G401 (cell line): ENCODE measurements around the gene OLFML2A. TPM values are rescaled to one million over a fixed set of nuclear protein-coding genes. Genes with fewer than 3 reads are reported as not detected.
A peak's percentile ranks its signal among the peaks of the same experiment; 100 is the strongest.

Experiments used
- DNase-seq: peaks from one replicate; pipeline ENCODE4 v3.0.0-alpha.2; 2015; ENCODE audit warnings: low spot score
- in situ Hi-C: cut with HindIII; loops from 2 replicates; pipeline ENCODE4 v1.10.0; 2016; ENCODE audit warnings: low sequenced_read_pairs, mixed read lengths
- total RNA-seq: library from RNA; depleted of rRNA; stranded (reverse); fragments of >200 nt; shearing (Covaris generic); gene quantifications from 2 replicates; pipeline ENCODE4 v1.2.3, GENCODE V29; 2014

OLFML2A gene
- total RNA-seq, 1 experiment from 2014 or later = 12.0 TPM

DNA sequence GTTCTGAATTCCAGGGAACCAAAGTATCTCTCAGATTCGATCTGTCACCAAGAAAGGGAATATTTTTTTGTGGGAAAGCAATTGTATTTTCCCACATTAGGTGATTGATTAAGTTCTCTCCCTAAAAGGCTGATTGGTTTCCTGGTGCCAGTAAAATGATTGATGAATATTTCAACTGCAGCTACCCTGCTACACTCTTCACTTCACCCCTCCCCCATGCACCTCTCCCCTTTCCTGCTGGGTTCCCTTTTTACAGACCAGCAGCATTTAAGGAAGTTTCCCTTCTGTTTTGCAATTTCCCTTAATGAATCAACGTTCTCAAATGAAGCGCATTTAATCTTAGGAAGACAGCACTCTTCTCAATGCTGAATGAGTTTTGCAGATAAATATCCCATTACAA, 18.9 kb upstream of the OLFML2A start:
- no peak for DNase-seq
- in situ Hi-C loops = loop anchor here (25.0 kb wide), 1 partner anchor 129 kb away; no protein-coding TSS in a partner anchor

DNA sequence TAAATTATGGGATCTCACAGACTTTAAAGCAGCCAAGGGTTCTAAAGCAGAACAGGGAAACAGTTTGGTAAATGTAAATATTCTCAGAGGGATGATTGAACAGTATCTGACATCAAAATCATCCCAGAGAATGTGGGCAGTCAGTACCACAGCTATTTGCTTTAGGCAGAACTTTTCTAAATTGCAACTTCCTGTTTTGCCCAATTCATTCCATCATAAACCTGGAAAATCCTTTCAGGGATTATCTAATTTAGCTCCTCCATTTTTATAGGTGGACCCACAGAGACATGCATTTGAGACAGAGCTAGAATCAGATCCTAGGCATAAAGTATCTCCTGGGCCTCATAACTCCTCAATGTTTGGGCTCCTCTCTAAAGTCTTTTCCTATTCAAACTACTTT, 18.2 kb upstream of the OLFML2A start:
- in situ Hi-C loops = loop anchor here (25.0 kb wide), 1 partner anchor 129 kb away; no protein-coding TSS in a partner anchor

DNA sequence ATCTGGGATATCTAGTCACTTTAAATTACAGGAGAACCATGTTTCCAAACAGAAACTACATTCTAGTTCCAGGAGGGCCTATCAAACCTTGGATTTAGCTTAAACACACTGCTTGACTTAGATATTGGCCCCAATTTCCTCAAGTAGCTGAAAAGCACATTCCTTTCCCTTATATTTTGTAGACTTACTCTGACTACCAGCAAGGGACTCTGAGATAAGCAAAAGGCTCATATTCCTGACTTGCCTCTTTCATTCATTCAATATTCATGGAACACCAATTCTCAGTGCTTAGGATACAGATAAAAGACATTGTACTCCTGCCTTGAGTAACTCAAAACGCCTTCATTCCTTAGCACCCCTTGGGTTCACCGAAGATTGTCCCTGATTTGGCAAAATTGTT, 17.6 kb upstream of the OLFML2A start:
- no peak for DNase-seq
- in situ Hi-C loops = loop anchor here (25.0 kb wide), 1 partner anchor 128 kb away; no protein-coding TSS in a partner anchor

More for the DNA sequence above, 18.2 kb upstream of the OLFML2A start:
- no peak for DNase-seq

DNA sequence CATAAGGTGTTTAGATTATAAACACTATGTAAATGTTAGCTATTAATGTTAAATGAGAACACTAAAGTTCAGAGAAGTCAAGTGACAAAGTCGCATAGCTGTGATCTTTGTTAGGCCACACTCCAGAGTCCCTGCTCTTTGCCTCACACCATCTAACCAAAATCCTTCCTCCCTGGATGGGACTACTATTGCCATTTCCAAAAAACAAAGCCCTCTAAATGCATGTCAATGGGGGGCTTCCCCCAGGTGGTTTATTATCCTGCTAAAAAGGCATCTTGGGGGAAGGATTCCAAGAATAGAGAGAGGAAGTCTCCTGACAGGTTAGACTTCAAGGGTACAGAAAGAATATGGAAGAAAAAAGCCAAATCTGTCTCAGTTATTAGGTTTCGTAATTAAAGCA, 16.2 kb upstream of the OLFML2A start:
- DNase-seq = no peak
- in situ Hi-C loops = loop anchor here (10.0 to 25.0 kb wide), 2 partner anchors 127 to 206 kb away; no protein-coding TSS in a partner anchor

DNA sequence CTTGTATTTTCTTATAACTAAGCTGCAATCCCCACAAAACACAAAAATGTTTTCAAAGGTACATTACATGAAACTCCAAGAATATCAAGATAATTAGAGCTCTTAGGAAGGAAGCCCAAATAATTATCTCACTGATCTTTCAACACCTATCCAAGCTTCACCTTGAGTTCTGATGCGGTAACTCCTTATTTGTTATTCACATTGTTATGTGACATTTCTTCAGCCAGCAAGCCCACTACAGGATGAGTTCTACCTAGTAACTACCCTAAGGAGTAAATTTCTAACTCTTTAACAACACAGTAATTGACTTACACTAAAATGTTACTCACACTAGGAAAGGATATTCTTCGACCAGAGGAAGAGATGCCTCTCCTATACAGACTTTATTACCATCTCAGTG, 15.7 kb upstream of the OLFML2A start:
- no peak for DNase-seq
- in situ Hi-C loops = loop anchor here (10.0 to 25.0 kb wide), 2 partner anchors 126 to 206 kb away; no protein-coding TSS in a partner anchor

DNA sequence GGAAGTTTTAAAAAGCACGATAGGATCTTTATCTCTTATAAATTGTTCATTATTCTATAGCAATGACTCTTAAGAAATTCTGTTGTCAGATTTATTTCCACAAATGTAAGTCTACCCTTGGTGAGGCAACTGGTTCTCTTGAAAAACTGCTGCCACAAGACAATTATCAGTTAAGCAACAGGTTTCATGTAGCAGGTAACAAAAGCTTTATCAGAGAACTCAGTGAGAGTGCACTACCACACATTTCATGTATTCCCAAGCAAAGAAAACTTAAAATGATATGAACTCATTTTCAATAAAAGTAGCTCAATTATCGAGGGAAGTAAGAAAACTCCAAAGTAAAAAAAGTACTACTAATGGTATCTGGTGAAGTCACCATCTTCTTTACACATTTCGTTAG, 15.2 kb upstream of the OLFML2A start:
- in situ Hi-C loops = loop anchor here (10.0 to 25.0 kb wide), 2 partner anchors 126 to 207 kb away; no protein-coding TSS in a partner anchor
- no peak for DNase-seq

DNA sequence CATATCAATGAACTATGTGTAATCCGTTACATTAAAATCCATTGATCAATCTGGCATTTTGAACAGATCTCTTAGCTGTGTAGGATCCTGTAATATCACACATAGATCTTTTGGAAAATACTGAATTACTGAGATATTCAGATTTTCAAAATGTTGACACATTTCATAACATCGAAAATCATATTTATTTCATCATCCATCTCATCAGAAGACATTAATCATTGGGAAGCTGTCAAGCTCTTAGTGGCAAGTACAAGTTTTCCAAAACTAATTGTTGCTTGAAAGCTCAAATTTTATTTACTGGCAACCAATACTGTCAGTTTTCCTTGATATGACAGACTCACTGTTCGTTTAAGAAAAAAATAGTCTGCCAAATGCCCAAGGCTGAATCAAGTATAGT, 14.3 kb upstream of the OLFML2A start:
- in situ Hi-C loops = loop anchor here (10.0 to 25.0 kb wide), 2 partner anchors 125 to 208 kb away; no protein-coding TSS in a partner anchor
- no peak for DNase-seq

DNA sequence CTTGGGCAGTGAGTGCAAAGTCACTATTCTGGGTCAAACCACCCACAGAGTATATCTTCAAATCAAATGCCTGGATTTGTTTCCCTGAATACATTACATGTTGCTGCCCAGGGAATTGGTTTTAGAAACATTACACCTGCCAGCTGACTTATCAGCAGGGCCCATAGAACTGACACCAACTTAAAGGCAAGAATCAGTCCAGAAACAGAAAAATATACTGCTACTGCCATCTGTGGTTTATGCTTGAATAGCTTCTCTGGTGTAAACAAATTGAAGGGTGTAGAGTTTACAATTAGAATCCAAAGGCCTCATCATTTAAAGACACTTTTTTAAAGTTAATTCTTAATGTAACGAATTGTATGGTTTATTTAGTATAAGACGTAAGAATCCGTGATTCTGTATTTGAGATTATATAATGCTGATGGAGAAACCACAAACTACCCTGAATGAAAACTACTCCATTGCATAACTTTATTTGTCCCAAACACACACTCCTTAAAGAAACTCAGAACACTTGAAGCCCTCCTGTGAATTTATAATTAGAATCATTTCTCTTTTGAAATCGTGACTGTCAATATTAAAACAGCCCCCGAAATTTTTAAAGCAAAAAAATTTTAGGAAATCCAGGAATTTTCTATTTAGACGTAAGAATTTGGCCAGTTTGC, 12.0 kb upstream of the OLFML2A start:
- in situ Hi-C loops = loop anchor here (10.0 to 25.0 kb wide), 2 partner anchors 122 to 210 kb away; no protein-coding TSS in a partner anchor
- DNase-seq = peak; percentile 43

DNA sequence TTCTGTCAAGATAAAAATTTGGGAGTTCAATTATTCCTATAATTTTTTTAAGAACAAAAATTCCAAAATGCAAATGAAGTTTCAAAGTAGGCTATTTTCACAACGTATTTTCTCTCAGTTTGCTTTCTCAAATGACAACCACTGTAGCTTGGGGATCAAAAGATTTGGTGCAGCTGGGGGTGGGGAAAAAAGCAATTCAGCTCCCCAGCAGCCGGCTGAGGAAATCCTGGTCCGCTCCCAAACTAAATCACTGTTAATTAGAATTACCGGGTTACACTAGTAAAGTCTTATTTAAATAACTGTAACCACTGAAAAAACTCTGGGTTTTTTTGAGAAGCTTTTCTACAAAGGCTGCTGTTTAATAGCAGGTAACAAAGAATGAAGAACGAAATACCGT, 11.5 kb upstream of the OLFML2A start:
- in situ Hi-C loops = loop anchor here (10.0 to 25.0 kb wide), 2 partner anchors 122 to 211 kb away; no protein-coding TSS in a partner anchor
- no peak for DNase-seq

DNA sequence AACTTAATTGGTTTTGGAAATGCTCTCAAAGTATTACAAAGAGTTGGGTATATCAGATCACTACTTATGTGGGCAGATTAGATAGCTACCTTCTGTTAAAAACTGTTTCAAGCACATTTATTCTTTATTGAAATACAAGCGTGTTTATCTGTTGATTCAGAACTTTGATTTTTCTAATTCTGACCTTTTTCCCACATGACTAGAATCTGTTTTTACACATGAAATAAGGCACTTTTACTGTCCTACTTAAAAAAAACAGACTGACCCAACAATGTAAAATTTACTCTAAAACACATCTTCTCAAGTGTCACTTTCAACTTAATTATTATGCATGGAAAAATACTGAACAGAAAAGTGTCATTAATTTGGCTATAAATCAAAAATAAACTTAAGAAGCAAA, 10.6 kb upstream of the OLFML2A start:
- in situ Hi-C loops = loop anchor here (10.0 to 25.0 kb wide), 2 partner anchors 121 to 212 kb away; no protein-coding TSS in a partner anchor
- no peak for DNase-seq

DNA sequence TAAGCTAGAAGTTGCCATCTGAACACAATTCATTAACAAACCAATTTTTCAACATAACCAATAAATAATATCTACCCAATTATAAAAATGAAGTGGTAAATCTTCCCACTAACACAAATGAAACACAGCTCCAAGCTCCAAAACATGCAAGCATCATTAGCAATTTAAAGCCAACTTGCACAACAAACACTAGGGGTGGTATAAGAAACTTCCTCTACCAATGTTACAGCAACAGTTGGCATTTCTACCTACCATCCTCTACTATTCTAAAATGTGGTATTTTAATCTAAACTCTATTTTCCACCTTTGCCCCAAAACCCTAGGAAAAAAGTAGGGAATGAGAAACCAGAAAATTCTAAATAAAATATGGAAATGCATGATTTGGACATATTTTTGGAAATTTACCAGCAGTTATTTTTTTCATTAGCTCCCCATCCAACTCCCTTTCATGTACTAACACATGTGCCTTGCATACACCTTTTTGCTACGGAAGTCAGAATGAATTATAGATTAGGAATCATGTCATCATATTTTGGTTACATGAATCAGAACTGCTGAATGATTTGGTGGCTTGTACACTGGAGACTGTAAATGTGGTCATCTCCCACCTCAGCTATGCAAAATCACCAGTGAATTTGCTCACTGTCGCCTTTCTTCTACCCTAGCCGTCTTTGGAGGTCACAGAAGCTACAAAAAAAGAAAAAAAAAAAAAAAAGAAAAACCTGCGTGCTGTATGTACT, 9.9 kb upstream of the OLFML2A start:
- in situ Hi-C loops = loop anchor here (10.0 to 25.0 kb wide), 2 partner anchors 120 to 212 kb away; no protein-coding TSS in a partner anchor
- no peak for DNase-seq

DNA sequence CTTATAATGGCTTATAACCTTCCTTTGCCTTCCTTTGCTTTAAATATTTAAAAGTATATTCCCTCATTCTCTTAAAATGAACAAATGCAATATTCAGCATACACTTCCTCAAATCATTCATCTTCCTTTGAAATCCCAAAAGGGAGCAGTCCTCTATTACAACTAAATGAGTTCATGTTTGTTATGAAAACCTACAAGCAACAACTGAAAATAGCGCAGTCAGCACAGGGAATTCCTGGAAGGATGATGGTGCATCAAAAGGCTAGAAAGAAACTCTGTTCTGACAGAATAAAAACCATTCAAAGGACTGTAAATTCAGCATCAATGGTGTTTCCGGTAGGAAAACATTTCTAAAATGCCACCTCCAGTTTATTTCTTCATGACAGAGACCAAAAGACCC, 9.1 kb upstream of the OLFML2A start:
- in situ Hi-C loops = loop anchor here (10.0 to 25.0 kb wide), 2 partner anchors 119 to 213 kb away; no protein-coding TSS in a partner anchor
- DNase-seq = no peak

DNA sequence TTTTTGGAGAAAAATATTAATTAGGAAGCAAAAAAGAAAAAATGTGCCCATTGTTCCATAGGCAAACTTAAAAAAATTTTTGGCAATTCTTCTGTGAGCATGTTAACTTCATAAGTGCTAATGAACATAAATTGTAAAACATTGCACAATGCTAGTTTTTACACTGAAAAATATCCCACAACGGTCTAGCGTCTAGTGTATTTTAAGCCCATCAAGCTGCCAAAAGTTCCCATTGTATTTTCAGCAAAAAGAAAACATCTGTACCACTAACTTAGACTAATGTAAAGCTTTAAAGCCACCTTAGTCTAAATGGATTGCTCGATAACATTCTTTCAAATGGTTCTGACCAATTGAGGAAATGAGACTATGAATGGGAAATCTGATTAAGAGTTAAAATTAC, 8.6 kb upstream of the OLFML2A start:
- DNase-seq = no peak
- in situ Hi-C loops = loop anchor here (10.0 to 25.0 kb wide), 2 partner anchors 119 to 214 kb away; no protein-coding TSS in a partner anchor

DNA sequence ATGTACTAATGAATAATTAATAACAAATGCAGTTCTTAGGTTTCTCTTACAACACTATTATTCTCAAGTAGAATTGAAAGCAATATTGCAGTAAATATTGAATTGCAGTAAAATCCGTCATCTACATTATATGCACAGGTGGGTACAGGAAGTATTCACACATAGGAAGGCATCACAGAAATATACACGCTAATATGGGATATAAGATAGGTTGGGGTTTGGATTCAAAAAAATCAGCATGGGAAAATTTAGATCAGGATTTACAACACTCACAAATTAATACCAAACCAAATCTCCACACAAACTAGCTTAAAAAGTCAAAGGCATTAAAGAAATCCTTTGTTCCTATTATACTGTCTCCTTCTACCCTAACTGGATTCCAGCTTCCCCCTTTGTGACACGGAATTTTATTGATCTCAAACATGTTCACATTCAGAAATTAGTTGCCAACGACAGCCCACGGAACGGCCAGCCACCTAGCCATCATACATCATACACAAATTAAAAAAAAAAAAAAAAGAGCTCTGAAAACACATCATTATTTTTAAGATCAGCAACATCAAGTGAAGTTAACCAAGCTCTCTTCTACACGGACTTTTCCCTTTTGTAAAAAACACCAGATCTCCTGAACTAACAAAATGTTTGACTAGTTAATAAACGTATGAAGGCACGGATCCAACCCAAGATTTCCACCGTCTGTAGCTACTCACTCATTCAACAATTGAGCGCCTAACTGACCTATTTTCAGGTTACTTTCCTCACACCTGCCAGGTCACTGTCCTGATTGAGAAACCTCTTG, 8.0 kb upstream of the OLFML2A start:
- DNase-seq = no peak
- in situ Hi-C loops = loop anchor here (10.0 to 25.0 kb wide), 2 partner anchors 118 to 214 kb away; no protein-coding TSS in a partner anchor

DNA sequence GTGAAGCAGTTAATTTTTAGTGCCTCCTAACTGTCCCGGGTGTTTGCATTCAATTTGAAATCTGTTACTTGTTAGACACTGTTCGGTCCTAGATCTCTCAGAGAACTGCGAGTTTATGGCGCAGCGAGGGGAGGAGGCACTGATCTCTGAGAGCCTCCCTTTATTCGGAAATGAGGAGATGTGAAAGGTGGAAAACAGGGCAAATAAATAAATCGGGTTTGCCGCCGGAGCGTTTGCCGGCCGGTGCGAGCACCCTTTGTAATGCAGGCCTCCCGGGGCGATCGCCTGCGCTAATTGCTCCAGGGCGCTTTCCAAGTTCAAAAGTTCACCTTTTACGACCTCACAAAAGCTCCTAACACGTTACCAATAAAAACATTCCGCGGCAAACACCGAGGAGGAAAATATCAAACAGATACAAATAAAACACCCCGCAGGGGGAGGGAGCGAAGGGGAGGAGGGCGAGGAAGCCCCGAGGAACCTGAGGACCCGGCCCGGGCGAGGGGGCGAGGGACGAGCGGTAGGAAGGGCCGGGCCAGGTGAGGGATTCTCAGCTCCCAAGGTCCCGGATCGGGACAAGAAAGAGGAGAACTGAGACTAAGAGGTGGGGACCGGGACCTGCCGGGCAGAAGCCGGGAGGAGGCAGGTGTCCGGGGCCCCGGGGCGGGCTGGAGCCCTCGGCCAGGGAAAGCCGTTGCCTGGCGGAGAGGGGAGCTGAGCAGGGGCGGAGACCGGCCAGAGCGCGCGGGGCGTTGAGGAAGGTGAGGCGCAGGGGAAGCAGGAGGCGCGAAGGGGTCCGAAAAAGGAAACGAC, 7.2 kb upstream of the OLFML2A start:
- in situ Hi-C loops = loop anchor here (10.0 to 25.0 kb wide), 2 partner anchors 118 to 215 kb away; no protein-coding TSS in a partner anchor
- peak; percentile 62 for DNase-seq

DNA sequence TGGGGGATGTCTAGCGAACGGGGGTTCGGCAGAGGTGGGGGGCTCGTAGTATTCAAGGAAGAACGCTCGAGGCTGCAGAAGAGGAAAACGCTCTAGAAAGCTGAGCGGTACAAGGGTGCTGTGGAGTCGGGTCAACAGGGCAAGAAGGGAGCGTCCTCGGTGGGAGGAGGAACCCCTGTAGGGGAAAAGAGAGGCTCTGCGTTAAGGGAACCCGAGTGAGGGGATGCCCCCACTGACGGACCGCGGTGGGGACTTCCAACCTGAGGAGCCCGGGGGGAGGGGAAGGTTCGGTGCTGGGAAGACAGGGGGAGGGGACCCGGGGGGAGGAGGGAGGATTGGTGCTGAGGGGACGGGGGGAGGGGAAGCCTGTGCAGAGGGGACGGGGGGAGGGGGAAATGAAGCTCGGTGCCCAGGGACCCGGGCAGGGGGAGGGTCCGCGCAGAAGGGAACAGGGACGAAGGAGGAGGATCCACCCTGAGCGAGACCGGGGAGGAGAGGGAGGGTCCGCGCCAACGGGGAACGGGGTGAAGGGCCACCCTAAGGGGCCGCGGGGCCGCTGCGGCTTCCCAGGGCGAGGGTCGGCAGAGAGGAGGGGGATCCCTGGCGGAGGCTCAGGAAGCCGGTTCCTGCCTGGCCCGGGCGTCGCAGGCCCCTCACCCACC, 6.4 kb upstream of the OLFML2A start:
- in situ Hi-C loops = loop anchor here (25.0 kb wide), 1 partner anchor 117 kb away; no protein-coding TSS in a partner anchor
- DNase-seq = no peak
